Femur (tissue), 1 donor: ENCODE data around the gene ERF.

ENCODE experiments used
- DNase-seq: peaks from one replicate; pipeline ENCODE4 v3.0.0-alpha.2; 2017

ERF gene

DNA sequence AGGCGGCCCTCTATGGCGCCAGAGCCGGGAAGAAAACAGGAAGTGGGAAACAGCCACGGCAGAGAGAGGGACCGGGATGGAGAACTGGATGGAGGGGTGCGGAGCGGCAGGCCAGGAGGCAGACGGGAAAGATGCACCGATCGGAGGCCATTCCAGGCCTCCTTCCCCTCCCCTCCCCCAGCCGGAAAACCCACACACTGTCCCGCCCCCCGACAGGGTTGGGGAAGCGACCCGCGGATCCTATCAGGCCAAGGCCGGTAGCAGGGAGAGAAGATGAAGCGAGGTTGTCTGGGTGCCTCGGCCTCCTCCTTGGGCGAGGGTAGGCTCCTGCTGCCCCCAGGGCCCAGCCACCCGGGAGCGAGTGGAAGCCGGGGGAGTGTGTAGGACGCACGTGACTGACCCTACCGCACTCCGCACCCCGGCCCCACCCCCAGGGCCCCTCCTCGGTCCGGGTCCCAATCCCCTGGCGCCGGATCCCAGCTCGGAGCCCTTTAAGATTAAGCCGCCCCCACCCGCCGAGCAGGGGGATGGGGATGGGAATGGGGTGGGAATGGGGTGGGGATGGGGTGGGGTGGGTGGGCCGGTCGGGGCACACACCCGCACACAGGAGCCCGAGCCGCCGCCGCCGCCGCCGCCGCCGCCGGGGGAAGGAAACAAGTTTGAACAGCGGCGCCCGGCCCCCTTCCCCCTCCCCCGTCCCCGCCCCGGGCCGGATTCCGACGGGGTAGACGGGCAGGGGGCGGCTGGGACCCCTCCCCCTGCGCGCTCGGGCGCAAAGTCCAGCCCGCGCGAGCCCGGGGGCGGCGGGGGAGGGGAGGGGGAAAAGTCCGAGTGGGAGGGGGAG lies 1.5 kb downstream of the ERF start:
- peak; percentile 81 for DNase-seq

DNA sequence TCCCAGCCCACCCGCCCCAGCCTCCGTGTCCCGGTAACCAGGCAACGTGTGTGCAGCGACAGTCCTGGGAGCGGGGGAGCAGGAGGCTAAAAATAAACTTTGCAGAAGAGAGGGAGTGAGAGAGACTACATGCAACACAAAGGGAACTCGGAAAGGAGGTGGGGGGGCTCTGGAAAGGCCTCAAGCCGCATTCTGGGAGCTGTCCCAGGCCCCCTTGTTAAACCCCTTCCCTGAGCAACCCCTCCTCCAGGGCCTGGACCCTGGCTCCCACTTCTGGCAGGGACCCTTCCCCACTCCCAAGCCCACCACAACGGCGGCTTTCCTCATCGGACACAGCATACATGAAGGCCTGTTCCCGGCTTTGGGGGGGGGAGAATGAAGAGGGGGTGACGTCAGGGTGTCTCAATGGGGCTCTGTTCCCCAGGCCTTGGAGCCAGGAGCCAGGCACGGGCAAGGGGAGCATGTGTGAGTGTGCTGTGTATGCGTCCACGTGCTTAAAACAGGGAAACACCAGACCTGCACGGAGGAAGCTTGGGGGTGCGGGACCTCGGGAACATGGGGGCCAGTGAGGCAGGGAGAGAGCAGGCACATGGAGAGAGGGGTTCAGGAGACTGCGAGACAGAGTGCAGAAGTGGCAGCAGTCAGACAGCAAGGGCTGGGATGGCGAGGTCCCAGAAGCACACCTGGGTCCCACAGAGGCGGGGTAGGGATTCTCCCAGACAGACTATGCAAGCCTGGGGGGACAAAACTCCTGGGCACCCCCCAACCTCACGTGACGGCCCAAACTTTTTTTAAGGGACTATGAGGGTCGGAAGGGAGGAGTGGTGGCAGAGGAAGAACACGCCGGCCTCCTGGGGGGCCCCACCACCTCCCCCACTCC lies 2.3 kb downstream of the ERF start:
- DNase-seq = peak; percentile 78

DNA sequence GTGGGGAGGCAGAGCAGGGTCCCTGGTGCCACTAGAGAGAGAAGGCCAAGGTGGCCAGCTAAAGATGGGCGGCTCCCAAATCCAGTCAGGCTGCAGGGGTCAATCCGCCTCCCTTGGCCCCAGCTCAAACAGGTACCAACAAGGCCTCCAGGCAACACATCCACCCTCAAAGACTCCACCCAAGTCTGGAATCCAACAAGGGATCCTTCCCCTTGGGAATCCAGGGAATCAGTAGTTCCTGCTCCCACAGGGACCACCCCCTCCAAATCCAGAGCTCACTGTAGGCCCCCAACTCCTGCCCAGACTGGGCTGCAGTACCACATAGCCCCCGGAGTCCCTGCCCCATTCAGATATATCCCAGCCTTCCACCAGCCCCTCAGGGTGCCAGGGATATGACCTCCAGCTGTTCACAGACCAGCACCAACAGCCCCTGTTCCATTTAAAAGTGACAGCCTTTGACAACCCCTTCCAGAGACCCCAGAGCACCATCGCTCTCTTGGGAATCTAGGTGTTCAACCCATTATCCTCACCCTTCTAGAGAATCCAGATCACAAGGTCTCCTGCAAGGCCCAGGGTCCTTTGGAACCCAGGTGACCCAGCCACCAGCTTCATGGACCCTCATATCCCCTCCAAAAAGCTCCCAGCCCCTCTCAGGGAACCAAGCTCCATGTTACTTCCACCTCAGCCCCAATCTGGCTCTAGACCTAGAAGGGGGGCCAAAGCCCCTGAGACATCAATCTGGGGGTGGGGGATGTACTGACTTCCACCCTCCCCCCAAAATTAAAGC lies 3.2 kb downstream of the ERF start:
- DNase-seq = peak; percentile 47

DNA sequence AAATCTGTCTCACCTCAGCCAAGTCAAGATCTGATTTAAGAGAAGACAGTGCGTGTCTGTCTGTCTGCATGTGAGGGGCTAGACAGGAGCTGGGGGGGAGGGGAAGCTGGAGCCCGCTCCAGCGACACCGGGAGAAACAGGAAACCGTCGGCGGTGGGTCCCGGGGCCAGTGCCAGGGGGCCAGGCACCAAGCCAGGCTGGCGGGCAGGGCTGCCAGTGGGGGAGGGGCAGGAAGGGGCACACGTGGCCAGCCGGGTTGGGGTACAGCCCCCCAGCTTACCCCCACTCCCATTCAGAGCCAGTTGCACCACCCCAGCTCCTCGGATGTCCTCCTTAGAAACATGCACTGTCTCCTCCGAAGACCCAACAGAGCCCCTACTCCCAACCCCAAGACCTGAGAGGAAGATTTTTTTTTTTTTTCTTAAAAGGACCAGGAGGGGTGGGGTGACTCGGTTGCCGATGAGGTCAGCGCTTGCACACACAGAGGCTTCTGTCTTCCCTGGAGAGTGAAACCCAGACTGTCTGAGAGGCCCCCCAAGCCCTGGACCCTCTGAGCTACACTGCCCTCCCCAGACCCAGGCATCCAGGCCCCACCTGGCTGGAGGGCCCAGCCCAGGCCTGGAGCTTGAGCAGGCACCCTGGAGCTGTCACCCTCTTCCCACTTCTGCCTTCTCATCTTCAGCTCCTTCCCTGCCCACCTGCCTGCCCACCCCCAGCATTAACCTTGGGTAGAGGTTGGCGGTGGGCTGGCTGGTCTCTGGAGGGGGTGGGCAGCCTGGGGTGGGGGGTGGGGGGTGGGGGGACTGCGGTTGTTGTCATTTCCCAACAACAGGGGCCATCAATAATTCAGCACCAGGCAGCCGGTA lies 4.0 kb downstream of the ERF start:
- peak; percentile 80 for DNase-seq

DNA sequence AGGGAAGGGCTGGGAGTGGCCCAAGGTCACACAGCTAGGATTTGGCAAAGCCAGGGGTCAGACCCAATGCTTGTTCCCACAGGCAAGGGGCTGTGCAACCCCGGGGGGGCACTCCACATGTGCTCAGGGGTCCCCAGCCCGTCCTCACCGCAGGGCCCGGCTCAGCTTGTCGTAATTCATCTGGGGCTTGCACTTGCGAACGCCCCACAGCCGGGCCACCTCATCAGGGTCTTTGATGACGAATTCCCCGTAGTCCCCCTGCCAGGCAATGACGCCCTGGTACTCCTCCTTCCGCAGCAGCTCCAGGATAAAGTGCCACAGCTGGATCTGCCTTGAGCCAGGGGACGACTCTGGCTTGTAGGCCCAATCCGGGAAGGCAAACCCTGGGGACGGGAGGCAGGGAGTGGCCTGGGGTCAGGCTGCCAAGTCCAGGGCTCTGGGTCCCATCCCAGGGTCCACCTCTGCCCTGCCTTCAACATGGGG lies 4.7 kb downstream of the ERF start:
- peak; percentile 53 for DNase-seq

DNA sequence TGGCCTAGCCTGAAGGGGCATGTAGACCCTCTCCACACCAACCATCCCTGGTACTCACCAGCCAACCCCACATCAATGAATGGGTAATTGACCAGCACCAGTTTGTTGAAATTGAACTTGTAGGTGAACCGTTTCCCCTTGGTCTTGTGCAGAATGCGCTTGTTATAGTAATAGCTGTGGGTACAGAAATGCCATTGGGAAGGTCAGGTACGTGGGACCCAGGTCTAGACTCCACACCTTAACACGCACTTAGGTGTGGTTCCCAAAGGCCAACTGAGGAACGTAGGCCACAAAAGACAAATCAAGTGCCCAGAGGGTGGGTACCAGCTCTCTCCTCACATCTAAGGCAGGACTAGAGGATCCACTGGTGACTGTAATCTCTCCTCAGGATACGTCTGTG lies 5.2 kb downstream of the ERF start:
- DNase-seq = no peak

DNA sequence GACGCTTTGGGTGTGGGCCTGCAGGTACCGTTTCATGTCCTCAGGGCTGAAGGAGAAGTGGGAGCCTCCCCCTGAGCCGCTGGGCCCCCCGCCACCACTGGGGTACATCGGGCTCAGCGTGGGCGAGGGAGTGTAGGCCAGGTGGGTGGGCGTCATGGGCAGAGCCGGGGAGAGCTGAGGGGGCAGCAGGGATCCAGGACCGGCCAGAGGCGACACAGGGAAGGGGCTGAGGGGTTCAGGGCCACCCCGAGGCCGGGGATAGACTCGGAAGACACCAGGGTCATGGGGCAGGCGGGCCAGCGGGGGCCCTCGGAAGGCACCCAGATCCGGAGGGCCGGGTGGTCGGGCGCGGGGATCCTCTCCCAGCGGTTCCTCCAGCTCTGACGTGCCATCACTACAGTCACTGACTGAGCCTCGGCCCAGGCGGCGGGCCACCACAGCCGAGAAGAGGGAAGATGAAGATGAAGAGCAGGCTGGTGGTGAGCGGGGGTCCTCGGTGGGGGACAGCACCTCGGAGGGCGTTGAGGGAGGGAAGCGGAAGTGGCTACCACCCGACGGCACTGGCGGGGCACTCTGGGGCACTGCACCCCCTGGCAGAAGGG lies 5.7 kb downstream of the ERF start:
- DNase-seq = no peak

DNA sequence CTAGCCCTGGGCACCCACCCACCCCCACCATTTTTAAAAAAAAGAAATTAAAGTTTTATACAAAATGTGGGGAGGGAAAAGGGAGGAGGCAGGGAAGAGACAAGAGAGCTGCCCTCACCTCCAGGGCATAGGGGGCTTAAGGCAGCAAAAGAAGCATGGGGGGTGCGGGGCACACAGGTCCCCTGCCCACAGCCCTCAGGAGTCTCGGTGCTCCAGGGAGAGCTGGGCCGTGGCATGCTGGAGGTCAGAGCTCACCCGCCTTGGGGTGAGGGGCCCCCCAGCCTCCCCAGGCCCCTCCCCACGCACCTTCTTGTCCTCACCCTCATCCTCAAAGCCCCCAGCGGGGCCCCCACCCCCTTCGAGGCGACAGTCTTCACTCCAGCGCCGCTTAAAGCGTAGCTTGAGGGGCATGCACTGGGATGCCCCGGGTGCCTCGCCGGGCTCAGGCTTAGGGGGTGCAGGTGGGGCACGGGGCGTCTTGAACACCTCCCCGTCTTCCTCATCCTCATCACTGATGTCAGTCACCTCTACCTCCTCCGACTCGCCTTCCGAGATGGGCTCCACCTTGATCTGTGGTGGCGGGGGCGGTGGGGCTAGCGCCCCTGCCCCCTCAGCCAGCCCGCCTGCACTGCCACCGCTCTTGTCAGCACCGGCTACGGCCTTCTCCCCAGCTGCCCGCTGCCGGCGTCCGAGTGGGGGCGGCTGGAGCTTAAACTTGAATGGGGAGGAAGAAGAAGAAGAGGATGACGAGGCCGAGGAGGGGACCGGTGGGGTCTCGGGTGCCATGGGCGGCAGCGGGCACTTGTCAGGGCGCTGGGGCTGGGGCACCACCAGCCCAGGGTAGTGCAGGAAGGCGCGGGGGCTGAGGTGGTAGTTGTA lies 6.4 kb downstream of the ERF start:
- no peak for DNase-seq

DNA sequence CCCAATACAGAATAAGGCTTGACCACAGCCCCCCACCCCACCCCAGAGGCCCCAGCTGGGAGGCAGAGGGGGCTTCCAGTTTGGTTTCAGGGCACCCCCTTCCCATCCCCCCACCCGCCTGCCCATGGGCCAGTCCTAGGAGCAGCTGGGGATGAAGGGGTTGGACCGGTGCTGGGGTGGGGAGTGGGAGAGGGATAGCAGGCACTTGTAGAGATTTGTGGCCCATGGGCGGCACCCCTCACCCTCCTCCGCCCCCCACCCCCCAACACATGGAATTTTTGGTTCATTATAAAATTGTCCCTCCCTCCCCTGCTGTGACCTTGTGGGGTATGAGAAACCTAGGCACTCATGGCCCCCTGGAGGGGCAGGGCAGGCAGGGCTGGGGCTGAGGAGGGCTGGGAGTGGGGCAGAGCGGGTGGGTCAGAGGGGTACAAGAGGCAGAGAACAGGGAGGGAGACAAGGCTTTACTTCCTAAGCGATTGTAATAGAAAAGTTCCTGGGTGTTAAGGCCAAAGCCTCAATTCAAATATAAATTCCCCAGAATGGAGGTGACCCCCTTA lies 7.2 kb downstream of the ERF start:
- no peak for DNase-seq

DNA sequence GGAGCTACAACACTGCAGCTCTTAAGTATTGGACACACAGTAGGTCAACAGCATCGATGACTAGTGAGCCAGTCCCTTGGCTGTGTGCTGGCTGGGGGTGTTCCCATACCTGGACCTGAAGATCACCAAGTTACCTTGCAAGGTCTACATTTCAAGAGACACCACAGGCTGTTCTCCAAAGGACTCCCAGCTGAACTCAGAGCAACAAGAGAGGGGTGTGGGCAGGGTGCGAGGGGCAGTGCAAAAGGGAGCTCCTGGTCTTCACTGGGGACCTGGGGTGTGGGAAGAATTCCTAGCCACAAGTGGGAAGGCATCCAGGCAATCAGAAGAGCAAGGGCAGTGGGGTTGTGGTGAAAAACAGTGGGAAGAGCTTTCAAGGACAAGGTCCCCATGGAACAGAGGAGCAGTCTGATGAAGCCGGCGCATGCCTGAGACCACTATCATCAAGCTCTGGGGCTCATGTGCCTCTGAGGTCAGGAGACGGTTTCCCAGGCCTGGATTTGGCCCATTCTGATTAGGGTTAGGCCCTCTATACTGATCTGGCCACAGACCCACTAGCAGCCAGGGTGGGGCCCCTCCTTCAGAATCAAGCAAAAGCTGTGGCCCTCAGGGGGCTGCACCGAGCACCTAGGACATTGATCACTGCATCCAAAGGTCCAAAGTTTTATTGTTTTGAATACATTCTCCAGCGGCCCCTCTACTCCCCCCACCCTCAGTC lies 7.8 kb downstream of the ERF start:
- DNase-seq = peak; percentile 39

DNA sequence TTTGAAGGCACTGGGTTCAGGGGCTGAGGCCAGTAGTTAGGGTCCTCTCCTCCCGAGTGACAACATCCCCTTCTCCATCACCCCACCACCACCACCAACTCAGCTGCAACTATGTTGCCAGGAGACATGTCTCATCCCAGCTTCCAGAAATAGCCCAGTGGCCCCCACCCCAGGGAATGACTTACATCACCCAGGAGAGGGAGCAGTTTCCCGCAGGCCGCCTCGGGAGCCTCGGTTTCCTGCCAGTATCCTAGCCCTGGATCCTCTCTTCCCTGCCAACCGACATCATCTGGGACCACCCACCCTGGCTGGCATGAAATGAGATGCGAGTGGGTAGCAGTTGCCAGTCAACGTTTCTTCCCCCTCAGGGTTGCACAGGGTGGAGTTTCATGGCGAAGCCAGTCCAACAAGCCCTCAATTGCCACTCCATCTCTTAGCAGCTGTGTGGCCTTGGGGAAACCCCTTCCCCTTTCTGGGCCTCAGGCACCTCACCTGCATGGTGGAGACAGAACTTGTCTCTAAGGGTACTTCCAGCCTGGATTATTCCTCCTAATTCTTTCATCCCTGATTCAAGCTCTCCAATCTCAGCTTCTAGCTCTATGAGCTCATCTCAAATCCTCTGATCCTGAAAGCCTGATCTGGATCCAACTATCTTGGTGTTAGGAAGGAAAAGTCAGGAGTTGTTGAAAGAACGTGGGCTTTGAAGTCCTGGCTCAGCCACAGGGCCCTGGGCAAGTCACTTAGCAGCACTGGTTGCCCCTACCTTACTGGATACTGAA lies 8.6 kb downstream of the ERF start:
- DNase-seq = peak; percentile 82

DNA sequence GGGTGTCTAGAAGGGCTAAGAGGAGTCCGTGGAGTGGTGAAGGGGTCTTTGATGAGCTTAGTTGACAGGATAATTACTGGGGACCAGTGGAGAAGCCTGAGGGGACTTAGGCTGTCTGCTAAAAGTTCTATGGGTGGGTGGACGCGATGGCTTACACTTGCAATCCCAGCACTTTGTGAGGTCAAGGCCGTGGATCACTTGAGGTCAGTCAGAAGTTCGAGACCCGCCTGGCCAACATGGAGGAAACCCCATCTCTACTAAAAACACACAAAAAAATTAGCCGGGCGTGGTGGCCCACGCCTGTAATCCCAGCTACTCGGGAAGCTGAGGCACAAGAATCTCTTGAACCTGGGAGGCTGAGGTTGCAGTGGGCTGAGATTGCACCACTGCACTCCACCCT lies 9.7 kb downstream of the ERF start:
- DNase-seq = no peak

DNA sequence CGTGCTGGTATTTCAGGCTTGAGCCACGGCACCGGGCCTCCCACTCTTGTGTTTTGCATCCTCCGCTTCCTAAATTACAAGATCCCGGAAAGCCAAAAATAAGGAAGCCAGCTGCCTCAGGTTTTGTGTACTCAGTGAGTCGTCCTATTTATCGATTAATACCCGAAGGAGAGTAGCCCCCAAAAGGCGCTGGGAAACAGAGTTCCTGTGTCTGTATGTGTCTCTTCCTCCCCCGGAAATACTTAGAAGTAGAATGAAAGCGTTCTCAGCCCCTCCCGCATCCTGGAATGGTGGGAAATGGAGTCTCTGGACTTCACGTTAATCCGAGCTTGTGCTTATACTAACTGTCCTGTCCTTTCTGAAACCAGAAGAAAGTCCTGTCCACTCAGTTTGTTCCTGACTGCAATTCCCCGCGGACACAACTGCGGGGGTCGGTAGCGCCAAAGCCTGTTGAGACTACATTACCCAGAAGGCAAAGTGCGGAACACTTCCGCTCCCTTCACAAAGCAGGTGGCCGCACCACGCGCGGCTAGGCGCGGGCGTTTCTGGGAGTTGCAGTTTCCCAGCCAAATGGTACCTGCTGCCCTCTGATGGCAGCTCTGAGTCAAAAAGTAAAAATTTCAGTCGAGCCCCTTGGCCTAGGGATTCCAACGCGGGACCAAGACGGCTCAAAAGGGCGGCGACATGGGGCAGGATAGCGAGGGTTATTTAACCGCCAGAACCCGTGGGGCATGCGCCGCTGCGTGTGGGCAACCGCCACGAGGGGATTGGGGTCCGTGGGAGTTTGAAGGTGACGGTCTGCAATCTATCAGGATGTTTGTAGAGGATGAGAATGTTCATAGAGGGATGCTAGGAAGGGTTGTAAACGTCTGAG lies 10.3 kb downstream of the ERF start:
- peak; percentile 96 for DNase-seq

DNA sequence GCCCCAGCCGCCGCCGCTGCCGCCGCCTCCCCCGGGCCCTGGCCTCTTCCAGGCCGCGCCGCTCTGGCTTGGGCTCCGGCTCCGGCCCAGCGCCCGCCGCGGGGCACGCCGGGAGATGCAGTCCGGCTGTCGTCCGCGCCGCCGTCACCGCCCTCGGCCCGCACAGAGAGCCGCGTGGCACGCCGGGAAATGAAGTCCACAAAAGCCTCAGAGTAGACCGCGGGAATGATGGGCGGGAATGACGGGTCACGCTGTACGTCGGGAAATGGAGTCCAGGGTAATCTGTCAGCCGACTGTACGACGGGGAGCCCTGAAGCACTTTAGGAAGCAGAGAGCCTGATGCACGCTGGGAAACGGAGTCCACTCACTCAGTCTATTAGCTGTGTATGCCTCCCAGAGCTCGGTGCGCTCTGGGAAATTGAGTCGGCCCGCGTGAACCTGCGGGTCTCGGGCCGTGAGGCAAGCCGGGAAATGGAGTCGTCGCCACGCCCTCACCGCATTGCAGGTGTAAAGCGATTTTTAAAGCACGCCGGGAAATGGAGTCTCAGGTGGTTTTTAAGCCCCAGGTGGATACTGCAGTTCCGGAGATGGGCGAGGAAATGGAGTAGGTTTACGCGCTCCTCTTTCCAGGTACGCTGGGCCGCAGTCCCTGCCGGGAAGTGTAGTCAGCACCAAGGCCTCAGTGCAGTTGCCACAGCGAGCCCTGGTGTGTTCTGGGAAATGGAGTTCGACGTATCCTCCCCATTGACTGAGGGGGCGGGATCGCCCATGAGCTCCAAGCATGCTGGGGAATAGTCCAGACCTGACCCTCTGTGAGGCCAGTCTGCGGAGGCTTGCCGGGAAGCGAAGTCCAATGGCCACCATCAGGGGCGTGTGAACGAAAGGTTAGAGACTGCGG lies 12.2 kb downstream of the ERF start, which contains the start of gene GSK3A:
Gene GSK3A, minus strand, starts transcription at position 91 of the 898 bp plus-strand sequence. CDS start 137 bp downstream, outside the sequence.
- peak; percentile 99 for DNase-seq

DNA sequence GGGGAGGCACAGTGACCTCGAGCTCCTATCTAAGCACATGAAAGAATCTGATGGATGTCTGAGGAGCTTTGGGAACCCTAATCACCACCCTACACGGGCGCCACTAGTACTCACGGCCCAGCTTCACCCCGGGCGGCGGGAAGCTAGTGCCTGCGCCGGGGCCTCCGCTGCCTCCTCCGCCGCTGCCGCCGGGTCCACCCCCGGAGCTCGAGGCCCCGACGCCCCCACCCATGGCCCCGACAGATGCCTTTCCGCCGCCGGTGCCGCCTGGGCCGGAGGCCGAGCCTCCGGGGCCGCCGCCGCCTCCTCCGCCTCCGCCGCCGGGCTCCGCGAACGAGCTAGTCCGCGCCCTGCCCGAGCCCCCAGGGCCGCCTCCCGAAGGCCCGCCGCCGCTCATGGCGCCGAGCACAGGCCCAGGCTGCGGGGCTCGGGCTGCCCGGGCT lies 12.8 kb downstream of the ERF start:
- DNase-seq = no peak

DNA sequence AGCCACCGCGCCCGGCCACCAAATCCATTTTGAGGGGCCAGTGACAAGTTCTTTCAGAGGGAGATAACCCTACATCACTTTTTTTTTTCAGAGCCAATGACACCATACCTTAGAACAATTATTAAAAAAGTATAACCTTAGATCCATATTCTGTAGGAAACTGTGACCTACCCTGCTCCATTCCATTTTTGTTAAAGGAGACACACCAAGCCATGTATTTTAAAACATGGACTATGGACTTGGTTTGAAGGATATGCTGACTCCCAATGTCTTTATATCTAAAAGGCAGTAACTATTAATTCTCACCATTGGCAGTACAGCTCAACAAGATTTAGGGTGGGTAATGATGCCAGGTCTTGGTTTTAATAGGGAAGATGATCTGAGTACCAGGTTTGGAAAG lies 13.6 kb downstream of the ERF start:
- DNase-seq = no peak
